CD14-positive monocyte (primary cell): Measurements from ENCODE around the gene ZNF467. TPM values are rescaled to one million over a fixed set of nuclear protein-coding genes. Genes with fewer than 3 reads are reported as not detected.

Source experiments
- DNase-seq, 3 donors: peaks; one replicate each; pipeline ENCODE4 v3.0.0-alpha.2; 2011 to 2022
- H2AFZ ChIP-seq: 2 replicates; pipeline ENCODE4 v1.6.0; 2012; ENCODE audit warnings: mild to moderate bottlenecking, low read depth, low read length, inconsistent platforms; ENCODE audit not compliant: insufficient read depth, poor library complexity, severe bottlenecking
- H3K27ac ChIP-seq, 2 donors: 1 replicate in 1 of 2; 2 replicates in 1 of 2; pipeline ENCODE4 v1.5.1; 2012 to 2013; ENCODE audit warnings: low read length in 2 of 2, control low read depth in 1 of 2, inconsistent platforms in 1 of 2, low read depth in 1 of 2, mild to moderate bottlenecking in 1 of 2
- H3K27me3 ChIP-seq, 2 donors: one replicate each; pipeline versions ENCODE4 v1.6.0 to v1.6.1; 2011 to 2013; ENCODE audit warnings: low read length in 2 of 2; ENCODE audit not compliant: control insufficient read depth in 2 of 2, insufficient read depth in 2 of 2
- H3K36me3 ChIP-seq, 2 donors: replicated peaks in 1 of 2; 1 replicate in 1 of 2; 2 replicates in 1 of 2; pipeline versions ENCODE4 v1.5.1 to v1.6.1; 2012 to 2013; ENCODE audit warnings: low read length in 2 of 2, control low read depth in 1 of 2, inconsistent platforms in 1 of 2, mild to moderate bottlenecking in 1 of 2; ENCODE audit not compliant: insufficient read depth in 2 of 2, control insufficient read depth in 1 of 2
- H3K4me1 ChIP-seq, 2 donors: 1 replicate in 1 of 2; 2 replicates in 1 of 2; pipeline versions ENCODE4 v1.5.1 to v1.6.1; 2012 to 2013; ENCODE audit warnings: low read length in 2 of 2, control low read depth in 1 of 2, inconsistent platforms in 1 of 2, mild to moderate bottlenecking in 1 of 2, moderate library complexity in 1 of 2; ENCODE audit not compliant: insufficient read depth in 2 of 2, control insufficient read depth in 1 of 2
- H3K4me2 ChIP-seq: replicated peaks from 2 replicates; pipeline ENCODE3; 2012; ENCODE audit warnings: low read length, moderate library complexity, mild to moderate bottlenecking; ENCODE audit not compliant: poor library complexity, severe bottlenecking; ENCODE audit errors: extremely low read depth
- H3K4me3 ChIP-seq, 3 experiments: fragments of 200-600 bp in 1 of 3; sonication (generic) in 1 of 3; replicated peaks in 1 of 3; 1 replicate in 2 of 3; 2 replicates in 1 of 3; pipeline ENCODE4 v1.5.1; 2011 to 2013; ENCODE audit warnings: low read length in 3 of 3, mild to moderate bottlenecking in 3 of 3, control low read depth in 2 of 3, low read depth in 2 of 3, inconsistent platforms in 1 of 3, moderate library complexity in 1 of 3
- H3K79me2 ChIP-seq: 2 replicates; pipeline ENCODE4 v1.6.0; 2012; ENCODE audit warnings: mild to moderate bottlenecking, control low read depth, inconsistent platforms, low read length, moderate library complexity; ENCODE audit not compliant: insufficient read depth
- H3K9ac ChIP-seq: 2 replicates; pipeline ENCODE4 v1.6.0; 2017; ENCODE audit warnings: low read length, mild to moderate bottlenecking; ENCODE audit not compliant: insufficient read depth, poor library complexity, severe bottlenecking
- H3K9me3 ChIP-seq, 2 donors: replicated peaks in 1 of 2; 1 replicate in 1 of 2; 2 replicates in 1 of 2; pipeline versions ENCODE4 v1.5.1 to v1.6.1; 2012 to 2013; ENCODE audit warnings: low read length in 2 of 2, control low read depth in 1 of 2; ENCODE audit not compliant: control insufficient read depth in 1 of 2, insufficient read depth in 1 of 2
- H4K20me1 ChIP-seq: 2 replicates; pipeline ENCODE4 v1.6.0; 2012; ENCODE audit warnings: mild to moderate bottlenecking, low read length, control low read depth, moderate library complexity; ENCODE audit not compliant: insufficient read depth
- H3K27ac Mint-ChIP-seq, 7 donors: one replicate each; pipeline ENCODE4 v1.8.0; 2020; ENCODE audit warnings: mild to moderate bottlenecking in 7 of 7, mixed read lengths in 7 of 7, moderate library complexity in 6 of 7, inconsistent platforms in 2 of 7
- H3K27me3 Mint-ChIP-seq, 3 donors: one replicate each; pipeline ENCODE4 v1.8.0; 2021 to 2022; ENCODE audit warnings: low read depth in 3 of 3, mild to moderate bottlenecking in 3 of 3, mixed read lengths in 3 of 3, moderate library complexity in 3 of 3, inconsistent platforms in 1 of 3
- H3K36me3 Mint-ChIP-seq, 2 donors: one replicate each; pipeline ENCODE4 v1.8.0; 2020; ENCODE audit warnings: mixed read lengths in 2 of 2, inconsistent platforms in 1 of 2, mild to moderate bottlenecking in 1 of 2
- H3K4me1 Mint-ChIP-seq: one replicate; pipeline ENCODE4 v1.8.0; 2020; ENCODE audit warnings: mild to moderate bottlenecking, mixed read lengths
- H3K4me3 Mint-ChIP-seq, 2 donors: one replicate each; pipeline ENCODE4 v1.8.0; 2020; ENCODE audit warnings: mild to moderate bottlenecking in 2 of 2, mixed read lengths in 2 of 2, moderate library complexity in 1 of 2
- H3K9me3 Mint-ChIP-seq, 7 donors: one replicate each; pipeline ENCODE4 v1.8.0; 2020 to 2022; ENCODE audit warnings: mixed read lengths in 7 of 7, mild to moderate bottlenecking in 6 of 7, moderate library complexity in 6 of 7, inconsistent platforms in 2 of 7
- CTCF ChIP-seq: fragments of 200-600 bp; IDR thresholded peaks from one replicate; pipeline ENCODE4 v1.8.0; 2022; ENCODE audit warnings: antibody characterized with exemption, mild to moderate bottlenecking
- WGBS: methylation state at CpG from one replicate; pipeline ENCODE4 v1.1.5; 2013; ENCODE audit warnings: missing lambda C conversion rate; ENCODE audit not compliant: insufficient coverage; 5-methylcytosine and 5-hydroxymethylcytosine counted together
- intact Hi-C, 2 donors: fragments of 100-400 bp; cut with micrococcal nuclease; formaldehyde crosslinking; loops; one replicate each; pipeline versions ENCODE4 v1.15.0 to v1.15.1; 2023
- polyA plus RNA-seq, 3 donors: library from polyadenylated mRNA; depleted of rRNA in 1 of 3; unstranded in 2 of 3; stranded (reverse) in 1 of 3; fragments of 300-500 nt in 2 of 3; fragments of >200 nt in 1 of 3; fragmentation: Illumina TruSeq in 2 of 3; gene quantifications; 1 replicate in 2 of 3; 2 replicates in 1 of 3; pipeline ENCODE4 v1.2.3, GENCODE V29; 2012 to 2021

The ZNF467 gene
- polyA plus RNA-seq, 3 donors = 43.4 to 100 (median 52.8) TPM

DNA sequence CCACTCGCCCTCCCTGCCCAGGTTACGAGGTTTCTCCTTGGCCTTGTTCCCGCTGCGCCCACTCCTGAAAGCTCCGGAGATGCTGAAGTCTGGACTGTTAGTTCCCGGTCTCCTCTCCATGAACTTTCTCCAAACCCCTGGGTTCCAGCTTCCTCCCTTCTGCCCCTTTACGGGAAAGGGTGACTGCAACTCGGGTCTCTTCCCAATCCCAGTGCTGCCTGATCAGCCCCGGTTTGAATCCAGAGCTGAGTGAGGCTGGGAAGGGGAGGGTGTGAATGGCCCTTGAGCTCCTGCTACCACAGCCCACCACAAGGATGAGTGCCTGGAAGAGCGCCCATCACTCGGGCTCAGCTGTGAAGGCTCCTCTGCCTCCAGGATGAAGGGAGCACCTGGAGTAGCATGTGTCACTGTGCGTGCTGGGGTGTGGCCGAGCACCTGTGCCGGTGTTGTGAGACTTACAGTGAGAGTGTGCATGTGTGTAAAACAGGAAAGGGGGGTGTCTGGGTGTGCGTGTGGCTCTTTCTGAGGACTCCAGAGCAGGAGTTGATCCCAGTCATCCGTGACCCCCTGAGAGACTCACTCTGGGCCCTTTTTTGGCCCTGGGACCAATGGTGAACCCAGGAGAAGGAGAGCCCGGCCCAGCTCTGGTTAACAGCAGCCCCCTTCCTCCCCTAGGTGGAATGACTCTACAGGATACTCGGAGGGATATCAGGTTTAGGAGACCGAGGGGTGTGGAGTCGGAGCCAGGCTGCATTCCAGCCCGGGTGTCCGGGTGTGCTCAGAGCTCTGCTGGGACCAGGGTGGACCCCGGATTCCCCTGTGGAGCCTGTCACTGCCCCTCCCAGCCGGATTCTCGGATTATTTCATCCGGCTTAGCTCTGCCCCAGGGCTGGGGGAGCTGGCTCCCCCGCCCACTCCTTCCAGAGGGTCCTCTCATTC is 1.1 kb upstream of the ZNF467 start:
- Mint-ChIP-seq H3K27ac (peak overlapping the region in 2 of 7 donors; percentile 46 to 54), H3K4me3 (peak overlapping the region; percentile 84 to 92), H3K9me3 (no peaks in the 10 kb centered on the region), H3K4me1 (peaks cover 48% of the 10 kb centered on the region), H3K36me3 (peaks cover 12 to 14% of the 10 kb centered on the region in 2 donors), H3K27me3 (peaks cover 0 to 5% (median 3%) of the 10 kb centered on the region in 3 donors)
- Histone ChIP-seq H3K79me2 (peaks cover 9% of the 10 kb centered on the region), H3K9me3 (no peaks in the 10 kb centered on the region), H4K20me1 (peaks cover 19% of the 10 kb centered on the region), H3K27ac (peak overlapping the region in 1 of 2 donors; percentile 4), H3K36me3 (peaks cover 14% of the 10 kb centered on the region in 2 donors), H2AFZ (no peak overlapping the region), H3K9ac (peak overlapping the region; percentile 32), H3K4me3 (peak overlapping the region in 2 of 3 experiments; percentile 94 to 98), H3K27me3 (no peaks in the 10 kb centered on the region), H3K4me1 (peaks cover 49 to 54% of the 10 kb centered on the region in 2 donors), H3K4me2 (peak overlapping the region; percentile 86)
- intact Hi-C loops = loop anchor here (5.0 to 10.0 kb wide), 3 partner anchors 62 to 280 kb away; partner anchors contain the start of genes ZNF746 (in 1 of the 2) and ZNF862 (in 1 of the 2)
- no peak for TF ChIP-seq CTCF
- DNase-seq = no peak
- 87% methylated on average over 10 of the region's 27 CpGs for WGBS

DNA sequence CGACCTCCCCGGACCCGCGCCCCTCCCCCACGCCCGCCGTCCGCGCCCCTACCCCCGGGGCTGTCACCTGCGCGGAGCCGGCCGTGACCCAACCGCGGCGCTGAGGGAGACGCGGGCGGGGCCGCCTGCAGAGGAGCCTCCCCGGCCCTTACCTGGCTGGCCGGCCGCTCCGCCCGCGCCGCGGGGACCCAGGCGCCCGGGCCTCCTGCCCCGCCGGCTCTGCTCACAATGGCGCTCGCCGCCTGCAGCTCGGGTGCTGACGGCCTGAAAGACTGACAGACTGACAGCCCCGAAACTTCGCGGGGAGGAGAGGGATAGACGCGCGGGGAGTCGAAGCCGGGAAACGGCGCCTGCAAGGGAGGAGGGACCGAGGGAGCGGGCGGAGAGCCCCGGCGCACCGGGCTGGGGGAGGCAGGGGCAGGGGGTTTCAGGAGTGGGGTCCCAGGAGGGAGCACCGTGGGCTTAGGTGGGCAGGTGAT is 393 bp downstream of the ZNF467 start:
- H2AFZ ChIP-seq = peak overlapping the region; percentile 63
- peak overlapping the region; percentile 32 for H3K9ac ChIP-seq
- peak overlapping the region; percentile 86 for H3K4me2 ChIP-seq

More for the DNA sequence above, 393 bp downstream of the ZNF467 start:
- Histone ChIP-seq H3K27me3 (no peaks in the 10 kb centered on the region), H3K36me3 (peaks cover 29% of the 10 kb centered on the region in 2 donors), H3K4me1 (peaks cover 49 to 54% of the 10 kb centered on the region in 2 donors), H3K27ac (peak overlapping the region; percentile 50 to 64), H3K4me3 (peak overlapping the region; percentile 83 to 98 (median 94)), H3K9me3 (no peaks in the 10 kb centered on the region), H3K79me2 (peaks cover 9% of the 10 kb centered on the region), H4K20me1 (peaks cover 35% of the 10 kb centered on the region)
- H3K4me1 Mint-ChIP-seq = peaks cover 45% of the 10 kb centered on the region
- H3K4me3 Mint-ChIP-seq = peak overlapping the region; percentile 84 to 92
- peaks cover 0 to 5% (median 0%) of the 10 kb centered on the region in 3 donors for H3K27me3 Mint-ChIP-seq
- peak; percentile 21 to 29 (median 25) for DNase-seq
- no peak for TF ChIP-seq CTCF
- H3K36me3 Mint-ChIP-seq = peaks cover 26 to 30% of the 10 kb centered on the region in 2 donors
- under 1% methylated on average over 40 of the region's 55 CpGs for WGBS
- H3K27ac Mint-ChIP-seq = peak overlapping the region; percentile 12 to 85 (median 57)
- no peaks in the 10 kb centered on the region for H3K9me3 Mint-ChIP-seq
- intact Hi-C loops = loop anchor here (5.0 to 10.0 kb wide), 3 partner anchors 61 to 278 kb away; partner anchors contain the start of genes ZNF746 (in 1 of the 2) and ZNF862 (in 1 of the 2)
